Measurements from ENCODE around the gene ENTREP1.

DNA sequence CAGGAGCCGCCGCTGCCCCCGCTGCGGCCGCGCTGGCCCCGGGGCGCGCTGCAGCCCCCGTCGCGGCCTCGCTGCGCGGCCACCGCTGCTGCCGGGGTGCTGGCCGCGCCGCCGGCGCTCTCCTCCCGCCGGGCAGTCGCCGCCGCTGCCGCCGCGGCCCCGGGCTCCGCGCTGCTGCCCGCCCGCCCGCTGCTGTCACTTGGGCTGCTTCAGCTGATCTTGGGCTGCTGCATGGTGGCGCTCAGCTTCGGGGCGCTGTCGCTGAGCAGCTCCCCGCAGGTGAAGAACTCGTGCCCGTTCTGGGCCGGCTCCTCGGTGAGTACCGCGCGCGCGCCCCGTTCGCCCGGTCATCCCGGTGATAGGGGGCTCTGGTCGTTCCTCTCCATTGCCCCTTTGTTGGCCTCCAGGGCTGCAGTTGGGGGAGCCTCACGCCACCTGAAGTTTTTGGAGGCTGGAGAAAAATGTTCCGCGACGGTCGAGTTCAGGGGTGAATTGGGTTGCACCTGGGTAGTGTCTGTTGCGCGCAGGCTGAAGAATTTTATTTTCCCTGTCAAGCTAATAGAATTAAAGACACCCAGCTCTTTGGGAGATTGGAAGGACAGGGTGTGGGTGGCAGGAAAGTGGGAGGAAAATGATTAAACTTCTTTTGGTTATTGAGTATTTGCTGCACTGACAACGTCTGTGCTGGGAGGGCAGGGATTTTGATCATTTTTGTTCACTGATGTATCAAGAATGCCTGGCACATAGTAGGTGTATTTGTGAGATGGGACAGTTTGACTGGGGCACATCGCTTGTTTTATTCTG lies 596 bp downstream of the ENTREP1 start:
- TF ChIP-seq, protein P1, sequence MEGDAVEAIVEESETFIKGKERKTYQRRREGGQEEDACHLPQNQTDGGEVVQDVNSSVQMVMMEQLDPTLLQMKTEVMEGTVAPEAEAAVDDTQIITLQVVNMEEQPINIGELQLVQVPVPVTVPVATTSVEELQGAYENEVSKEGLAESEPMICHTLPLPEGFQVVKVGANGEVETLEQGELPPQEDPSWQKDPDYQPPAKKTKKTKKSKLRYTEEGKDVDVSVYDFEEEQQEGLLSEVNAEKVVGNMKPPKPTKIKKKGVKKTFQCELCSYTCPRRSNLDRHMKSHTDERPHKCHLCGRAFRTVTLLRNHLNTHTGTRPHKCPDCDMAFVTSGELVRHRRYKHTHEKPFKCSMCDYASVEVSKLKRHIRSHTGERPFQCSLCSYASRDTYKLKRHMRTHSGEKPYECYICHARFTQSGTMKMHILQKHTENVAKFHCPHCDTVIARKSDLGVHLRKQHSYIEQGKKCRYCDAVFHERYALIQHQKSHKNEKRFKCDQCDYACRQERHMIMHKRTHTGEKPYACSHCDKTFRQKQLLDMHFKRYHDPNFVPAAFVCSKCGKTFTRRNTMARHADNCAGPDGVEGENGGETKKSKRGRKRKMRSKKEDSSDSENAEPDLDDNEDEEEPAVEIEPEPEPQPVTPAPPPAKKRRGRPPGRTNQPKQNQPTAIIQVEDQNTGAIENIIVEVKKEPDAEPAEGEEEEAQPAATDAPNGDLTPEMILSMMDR (IDR thresholded peaks at IDR 0.05) = no peak
- no peak for TF ChIP-seq POLR2A (IDR thresholded peaks at IDR 0.05)

All from body of pancreas (tissue), 4 donors.